H1 (cell line): ENCODE data around the gene CHRM4. TPM values are rescaled to one million over a fixed set of nuclear protein-coding genes. Genes with fewer than 3 reads are reported as not detected.

Experiments
- CTCF ChIA-PET: fragments of 300-600 bp; sonication (Branson Sonifier 250); formaldehyde crosslinking; loops from one replicate; lab custom pipeline; 2021; ENCODE audit not compliant: partially characterized antibody; lab: Charles Lee
- POLR2A ChIA-PET: fragments of 300-600 bp; sonication (Branson Sonifier 250); formaldehyde crosslinking; loops from one replicate; lab custom pipeline; 2021; ENCODE audit warnings: inconsistent platforms; ENCODE audit not compliant: partially characterized antibody; lab: Charles Lee
- DNase-seq, 2 experiments: peaks; one replicate each; pipeline versions ENCODE4 v3.0.0 to v3.0.0-alpha.2; 2010 to 2022; ENCODE audit warnings: low spot score in 2 of 2, low read depth in 1 of 2, mixed read lengths in 1 of 2
- FAIRE-seq: peaks from 2 replicates; lab custom pipeline; 2011; peaks lifted over from hg19 to GRCh38; lab: Jason Lieb, UNC
- H2AFZ ChIP-seq: 2 replicates; pipeline ENCODE4 v1.8.1; 2012; ENCODE audit warnings: low read length, inconsistent platforms
- H2AK5ac ChIP-seq: 2 replicates; pipeline ENCODE4 v1.6.1; 2013; ENCODE audit warnings: low read depth, low read length
- H2BK120ac ChIP-seq: replicated peaks from 2 replicates; pipeline ENCODE3; 2013; ENCODE audit warnings: low read depth, low read length, inconsistent platforms
- H2BK12ac ChIP-seq: 2 replicates; pipeline ENCODE4 v1.6.1; 2013; ENCODE audit warnings: low read depth, low read length
- H2BK15ac ChIP-seq: 2 replicates; pipeline ENCODE4 v1.6.1; 2013; ENCODE audit warnings: low read length
- H2BK20ac ChIP-seq: 2 replicates; pipeline ENCODE4 v1.6.1; 2013; ENCODE audit warnings: low read length
- H2BK5ac ChIP-seq: 2 replicates; pipeline ENCODE4 v1.6.1; 2013; ENCODE audit warnings: low read depth, low read length
- H3K14ac ChIP-seq: 2 replicates; pipeline ENCODE4 v1.6.1; 2013; ENCODE audit warnings: inconsistent platforms; ENCODE audit not compliant: insufficient read length
- H3K18ac ChIP-seq: 2 replicates; pipeline ENCODE4 v1.6.1; 2013; ENCODE audit warnings: low read length; ENCODE audit errors: extremely low read depth
- H3K23ac ChIP-seq: 2 replicates; pipeline ENCODE4 v1.6.1; 2013; ENCODE audit warnings: inconsistent platforms; ENCODE audit not compliant: insufficient read length
- H3K23me2 ChIP-seq: 2 replicates; pipeline ENCODE4 v1.6.1; 2013; ENCODE audit warnings: low read depth, low read length
- H3K27ac ChIP-seq: 2 replicates; pipeline ENCODE4 v1.6.1; 2011; ENCODE audit warnings: low read depth, low read length, inconsistent platforms
- H3K27me3 ChIP-seq, 4 experiments: replicated peaks in 1 of 4; 1 replicate in 1 of 4; 2 replicates in 3 of 4; pipeline versions ENCODE4 v1.6.1 to v1.8.1; 2011 to 2013; ENCODE audit warnings: low read length in 3 of 4, mild to moderate bottlenecking in 3 of 4, inconsistent platforms in 2 of 4, mixed read lengths in 2 of 4, moderate library complexity in 1 of 4; ENCODE audit not compliant: control insufficient read depth in 3 of 4, insufficient read depth in 3 of 4; ENCODE audit errors: extremely low read depth in 1 of 4
- H3K36me3 ChIP-seq, 4 experiments: 2 replicates each; pipeline versions ENCODE4 v1.6.1 to v1.8.1; 2011 to 2013; ENCODE audit warnings: mild to moderate bottlenecking in 4 of 4, low read length in 3 of 4, moderate library complexity in 2 of 4, control low read depth in 1 of 4, inconsistent platforms in 1 of 4; ENCODE audit not compliant: insufficient read depth in 4 of 4, control insufficient read depth in 2 of 4
- H3K4ac ChIP-seq: replicated peaks from 2 replicates; pipeline ENCODE3; 2013; ENCODE audit warnings: low read length, low read depth, mixed read lengths, inconsistent platforms; ENCODE audit not compliant: insufficient read length
- H3K4me1 ChIP-seq, 4 experiments: replicated peaks in 1 of 4; 1 replicate in 1 of 4; 2 replicates in 3 of 4; pipeline versions ENCODE4 v1.6.1 to v1.8.1; 2011 to 2013; ENCODE audit warnings: low read length in 3 of 4, inconsistent platforms in 2 of 4, mixed read lengths in 1 of 4; ENCODE audit not compliant: insufficient read depth in 4 of 4, control insufficient read depth in 3 of 4
- H3K4me2 ChIP-seq, 2 experiments: 2 replicates each; pipeline versions ENCODE4 v1.6.1 to v1.8.1; 2011 to 2013; ENCODE audit warnings: low read depth in 2 of 2, low read length in 2 of 2, control low read depth in 1 of 2, inconsistent platforms in 1 of 2, mild to moderate bottlenecking in 1 of 2; ENCODE audit not compliant: insufficient read depth in 1 of 2
- H3K4me3 ChIP-seq, 4 experiments: fragments of 200-600, 300-600 bp in 1 of 4; sonication (generic), shearing (Covaris generic), sonication (Bioruptor Twin) in 1 of 4; 2 replicates each; pipeline versions ENCODE4 v1.5.1 to v1.8.1; 2011 to 2016; ENCODE audit warnings: low read length in 4 of 4, low read depth in 3 of 4, control low read depth in 2 of 4, inconsistent platforms in 2 of 4, mild to moderate bottlenecking in 2 of 4, mixed read lengths in 1 of 4, moderate library complexity in 1 of 4; ENCODE audit not compliant: insufficient read depth in 2 of 4; ENCODE audit errors: extremely low read depth in 1 of 4
- H3K56ac ChIP-seq: replicated peaks from 2 replicates; pipeline ENCODE3; 2013; ENCODE audit warnings: low read depth, mild to moderate bottlenecking, mixed read lengths, low read length, inconsistent platforms; ENCODE audit not compliant: insufficient read length
- H3K79me1 ChIP-seq: 2 replicates; pipeline ENCODE4 v1.6.1; 2013; ENCODE audit warnings: low read depth, low read length, control low read depth
- H3K79me2 ChIP-seq, 2 experiments: 2 replicates each; pipeline versions ENCODE4 v1.6.1 to v1.8.1; 2012 to 2013; ENCODE audit warnings: low read length in 2 of 2, mild to moderate bottlenecking in 2 of 2, inconsistent platforms in 1 of 2; ENCODE audit not compliant: insufficient read depth in 2 of 2, control insufficient read depth in 1 of 2
- H3K9ac ChIP-seq, 4 experiments: replicated peaks in 1 of 4; 1 replicate in 1 of 4; 2 replicates in 3 of 4; pipeline versions ENCODE4 v1.6.1 to v1.8.1; 2011 to 2013; ENCODE audit warnings: low read depth in 3 of 4, low read length in 3 of 4, control low read depth in 2 of 4, mild to moderate bottlenecking in 2 of 4, moderate library complexity in 2 of 4, inconsistent platforms in 1 of 4; ENCODE audit errors: extremely low read depth in 1 of 4
- H3K9me3 ChIP-seq, 2 experiments: 2 replicates each; pipeline versions ENCODE4 v1.6.1 to v1.8.1; 2012 to 2013; ENCODE audit warnings: mild to moderate bottlenecking in 2 of 2, moderate library complexity in 2 of 2, control low read depth in 1 of 2, inconsistent platforms in 1 of 2, low read depth in 1 of 2, low read length in 1 of 2, mixed read lengths in 1 of 2; ENCODE audit not compliant: insufficient read depth in 2 of 2
- H4K20me1 ChIP-seq, 2 experiments: replicated peaks in 1 of 2; 2 replicates each; pipeline versions ENCODE3 to v1.8.1; 2011 to 2013; ENCODE audit warnings: inconsistent platforms in 2 of 2, low read length in 2 of 2, mild to moderate bottlenecking in 1 of 2; ENCODE audit not compliant: insufficient read depth in 2 of 2, control insufficient read depth in 1 of 2
- H4K5ac ChIP-seq: 2 replicates; pipeline ENCODE4 v1.6.1; 2013; ENCODE audit warnings: low read length, low read depth, mixed read lengths, inconsistent platforms; ENCODE audit not compliant: insufficient read length
- H4K8ac ChIP-seq: 2 replicates; pipeline ENCODE4 v1.8.0; 2013; ENCODE audit warnings: mild to moderate bottlenecking, moderate library complexity, low read length, inconsistent platforms; ENCODE audit not compliant: insufficient read depth; ENCODE audit errors: extremely low read depth
- H4K91ac ChIP-seq: replicated peaks from 2 replicates; pipeline ENCODE3; 2013; ENCODE audit warnings: low read length, mixed read lengths, inconsistent platforms; ENCODE audit not compliant: insufficient read length
- EP300 ChIP-seq, 2 experiments: IDR thresholded peaks; 1 replicate in 1 of 2; 2 replicates in 1 of 2; pipeline ENCODE4 v1.6.1; 2011 to 2012; ENCODE audit warnings: low read depth in 2 of 2, low read length in 2 of 2, mild to moderate bottlenecking in 2 of 2, borderline replicate concordance in 1 of 2, inconsistent platforms in 1 of 2, moderate library complexity in 1 of 2
- WGBS, 2 experiments: shearing (Covaris generic) in 1 of 2; methylation state at CpG; one replicate each; pipeline versions ENCODE4 v1.1.6 to v1.1.7; 2013 to 2015; ENCODE audit warnings: low lambda C conversion rate in 2 of 2, mixed read lengths in 2 of 2, inconsistent platforms in 1 of 2, low coverage in 1 of 2, missing lambda C conversion rate in 1 of 2; ENCODE audit not compliant: insufficient replicate concordance in 2 of 2, insufficient coverage in 1 of 2, insufficient read length in 1 of 2; ENCODE audit errors: extremely low coverage in 1 of 2, missing lambda C conversion rate in 1 of 2; 5-methylcytosine and 5-hydroxymethylcytosine counted together
- polyA plus RNA-seq, 7 experiments: library from polyadenylated mRNA; depleted of rRNA in 3 of 7; stranded (reverse) in 5 of 7; unstranded in 2 of 7; fragments of >200 nt in 5 of 7; fragments of 200-250 nt in 2 of 7; gene quantifications; 1 replicate in 5 of 7; 2 replicates in 1 of 7; 4 replicates in 1 of 7; pipeline versions ENCODE4 v1.2.1 to v1.2.3, GENCODE V29; 2011 to 2013; ENCODE audit warnings: missing spikeins in 2 of 7, mixed read lengths in 2 of 7
- total RNA-seq: library from RNA; stranded (reverse); fragmentation: NEBNext Ultra II Directional; extraction: Animal tissue kit (Norgen Biotek cat#: 25700); gene quantifications from 2 replicates; pipeline ENCODE4 v1.2.1, GENCODE V29; 2021

Gene CHRM4
- total and polyA plus RNA-seq, 2 of the 8 experiments (the other 6 are each of a cell fraction or from before 2014, with no cell fraction given) = 1.1 to 1.3 TPM

DNA sequence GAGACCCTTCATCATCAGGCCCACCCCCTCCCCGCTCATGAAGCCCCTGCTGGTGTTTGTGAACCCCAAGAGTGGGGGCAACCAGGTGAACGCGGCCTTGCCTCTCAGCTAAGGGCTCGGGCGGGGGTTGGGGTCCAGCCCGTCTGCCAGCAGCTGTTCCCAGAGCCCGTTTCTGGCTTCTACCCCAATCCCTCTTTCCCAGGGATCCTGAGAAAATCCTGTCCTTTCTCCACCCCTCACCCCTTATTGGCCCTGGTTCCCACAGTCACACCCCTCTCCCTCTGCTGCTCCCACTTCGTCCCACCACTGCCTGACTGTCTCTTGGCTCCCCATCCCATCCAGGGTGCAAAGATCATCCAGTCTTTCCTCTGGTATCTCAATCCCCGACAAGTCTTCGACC is 19.5 kb downstream of the CHRM4 start:
- Histone ChIP-seq H3K56ac (no peak overlapping the region), H3K4me2 (no peak overlapping the region), H3K23ac (no peak overlapping the region), H3K4ac (no peak overlapping the region), H2BK12ac (no peak overlapping the region), H3K9ac (no peak overlapping the region), H4K8ac (no peak overlapping the region), H3K18ac (no peak overlapping the region), H2BK20ac (no peak overlapping the region), H3K36me3 (peaks cover 8 to 42% (median 23%) of the 10 kb centered on the region in 4 experiments; a peak in 6 of 8 replicates), H4K5ac (no peak overlapping the region), H3K4me3 (no peak overlapping the region), H3K23me2 (no peaks in the 10 kb centered on the region), H2BK120ac (no peak overlapping the region), H2BK5ac (no peak overlapping the region), H4K91ac (no peak overlapping the region), H3K79me2 (no peaks in the 10 kb centered on the region), H3K4me1 (peaks cover 0 to 8% (median 1%) of the 10 kb centered on the region in 4 experiments; a peak in 5 of 7 replicates), H3K27me3 (no peaks in the 10 kb centered on the region), H4K20me1 (peaks cover 0 to 17% of the 10 kb centered on the region in 2 experiments), H3K79me1 (no peaks in the 10 kb centered on the region), H2AK5ac (no peak overlapping the region), H3K9me3 (no peaks in the 10 kb centered on the region), H2AFZ (no peak overlapping the region), H3K27ac (no peak overlapping the region), H3K14ac (no peak overlapping the region), H2BK15ac (no peak overlapping the region)
- POLR2A ChIA-PET = interaction anchor here (1.5 to 1.6 kb wide), 2 partner anchors 9 to 21 kb away, joined by 3 to 5 read pairs; partner anchors contain the start of gene MDK
- FAIRE-seq = no peak
- CTCF ChIA-PET = interaction anchor here (1.1 to 44.5 kb wide), 3 partner anchors 11 to 30 kb away, joined by 3 to 1004 read pairs (median 5); partner anchors contain the start of gene DGKZ
- DNase-seq = no peak
- 83% methylated on average over 8 of the region's 10 CpGs; no CpG with 5 or more reads in 1 of the 2 experiments for whole genome bisulfite sequencing, 2 experiments
- TF ChIP-seq EP300 (IDR thresholded peaks at IDR 0.05; ENCODE audit: borderline replicate concordance in 1 of 2, low read depth in 2 of 2, low read length in 2 of 2) = no peak
